ENCODE measurements around the gene CD93.

The CD93 gene

GRCh38 chr20:23034721-23035671 is 51.1 kb downstream of the CD93 start, which contains the start of gene SSTR4:
SSTR4 (plus strand) TSS chr20:23035312; CDS start chr20:23035484, 172 bp downstream.
- no peak for DNase-seq

GRCh38 chr20:23033918-23034317 is 52.2 kb downstream of the CD93 start:
- DNase-seq, result no peak

- no peak for DNase-seq
Observed at GRCh38 chr20:23032750-23033078, 53.4 kb downstream of the CD93 start.

GRCh38 chr20:23032056-23032749 is 53.9 kb downstream of the CD93 start:
- no peak for DNase-seq

GRCh38 chr20:23031346-23031745 is 54.8 kb downstream of the CD93 start:
- DNase-seq, result no peak

Measured in CD4-positive, alpha-beta T cell treated with Interleukin-17A for 1 hour (primary cell).